ENCODE measurements around the gene CTH. TPM values are rescaled to one million over a fixed set of nuclear protein-coding genes. Genes with fewer than 3 reads are reported as not detected.
"Not testable (repeated sequence)": the region's sequence is repeated elsewhere in the genome, so short reads cannot be mapped to it uniquely, and the experiment has no call there.

CTH gene
- polyA plus RNA-seq, 2 of the 4 experiments (the other 2 are of a cell fraction): 3.7 to 6.8 TPM

DNA sequence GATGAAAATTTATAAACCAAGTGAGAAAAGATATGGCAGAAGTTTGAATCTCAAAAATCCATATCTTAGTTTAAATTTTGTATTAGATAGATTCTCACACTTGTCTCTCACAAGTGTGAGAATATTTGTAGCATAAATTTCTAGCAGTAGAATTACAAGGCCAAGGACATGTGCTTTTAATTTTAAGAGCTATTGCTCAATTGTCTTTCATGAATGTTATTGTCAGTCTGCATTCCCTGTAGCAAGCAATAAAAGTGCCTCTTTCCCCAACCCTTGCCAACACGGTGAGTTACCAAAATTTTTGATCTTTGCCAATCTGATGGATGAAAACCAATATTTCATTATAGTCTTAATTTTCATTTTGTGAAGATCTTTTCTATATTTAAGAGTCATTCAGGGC, 64.0 kb downstream of the CTH start:
- no peaks in the 10 kb centered on the region for H3K9me3 ChIP-seq
- TF ChIP-seq, protein P1, sequence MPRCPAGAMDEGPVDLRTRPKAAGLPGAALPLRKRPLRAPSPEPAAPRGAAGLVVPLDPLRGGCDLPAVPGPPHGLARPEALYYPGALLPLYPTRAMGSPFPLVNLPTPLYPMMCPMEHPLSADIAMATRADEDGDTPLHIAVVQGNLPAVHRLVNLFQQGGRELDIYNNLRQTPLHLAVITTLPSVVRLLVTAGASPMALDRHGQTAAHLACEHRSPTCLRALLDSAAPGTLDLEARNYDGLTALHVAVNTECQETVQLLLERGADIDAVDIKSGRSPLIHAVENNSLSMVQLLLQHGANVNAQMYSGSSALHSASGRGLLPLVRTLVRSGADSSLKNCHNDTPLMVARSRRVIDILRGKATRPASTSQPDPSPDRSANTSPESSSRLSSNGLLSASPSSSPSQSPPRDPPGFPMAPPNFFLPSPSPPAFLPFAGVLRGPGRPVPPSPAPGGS (IDR thresholded peaks at IDR 0.05): no peak
- TF ChIP-seq, protein P2, sequence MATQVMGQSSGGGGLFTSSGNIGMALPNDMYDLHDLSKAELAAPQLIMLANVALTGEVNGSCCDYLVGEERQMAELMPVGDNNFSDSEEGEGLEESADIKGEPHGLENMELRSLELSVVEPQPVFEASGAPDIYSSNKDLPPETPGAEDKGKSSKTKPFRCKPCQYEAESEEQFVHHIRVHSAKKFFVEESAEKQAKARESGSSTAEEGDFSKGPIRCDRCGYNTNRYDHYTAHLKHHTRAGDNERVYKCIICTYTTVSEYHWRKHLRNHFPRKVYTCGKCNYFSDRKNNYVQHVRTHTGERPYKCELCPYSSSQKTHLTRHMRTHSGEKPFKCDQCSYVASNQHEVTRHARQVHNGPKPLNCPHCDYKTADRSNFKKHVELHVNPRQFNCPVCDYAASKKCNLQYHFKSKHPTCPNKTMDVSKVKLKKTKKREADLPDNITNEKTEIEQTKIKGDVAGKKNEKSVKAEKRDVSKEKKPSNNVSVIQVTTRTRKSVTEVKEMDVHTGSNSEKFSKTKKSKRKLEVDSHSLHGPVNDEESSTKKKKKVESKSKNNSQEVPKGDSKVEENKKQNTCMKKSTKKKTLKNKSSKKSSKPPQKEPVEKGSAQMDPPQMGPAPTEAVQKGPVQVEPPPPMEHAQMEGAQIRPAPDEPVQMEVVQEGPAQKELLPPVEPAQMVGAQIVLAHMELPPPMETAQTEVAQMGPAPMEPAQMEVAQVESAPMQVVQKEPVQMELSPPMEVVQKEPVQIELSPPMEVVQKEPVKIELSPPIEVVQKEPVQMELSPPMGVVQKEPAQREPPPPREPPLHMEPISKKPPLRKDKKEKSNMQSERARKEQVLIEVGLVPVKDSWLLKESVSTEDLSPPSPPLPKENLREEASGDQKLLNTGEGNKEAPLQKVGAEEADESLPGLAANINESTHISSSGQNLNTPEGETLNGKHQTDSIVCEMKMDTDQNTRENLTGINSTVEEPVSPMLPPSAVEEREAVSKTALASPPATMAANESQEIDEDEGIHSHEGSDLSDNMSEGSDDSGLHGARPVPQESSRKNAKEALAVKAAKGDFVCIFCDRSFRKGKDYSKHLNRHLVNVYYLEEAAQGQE (IDR thresholded peaks at IDR 0.05): no peak
- no peak for TF ChIP-seq FOSB (CRISPR knock-in tag; IDR thresholded peaks at IDR 0.05)
- no peak for TF ChIP-seq ZNF302 (CRISPR knock-in tag; IDR thresholded peaks at IDR 0.05)
- TF ChIP-seq ZFP36 (IDR thresholded peaks at IDR 0.05; ENCODE audit: borderline replicate concordance, partially characterized antibody): no peak
- TF ChIP-seq JUN (IDR thresholded peaks at IDR 0.05): no peak
- no peak for TF ChIP-seq PHF8 (IDR thresholded peaks at IDR 0.05; ENCODE audit: borderline replicate concordance, low read depth)
- TF ChIP-seq RFX5 (IDR thresholded peaks at IDR 0.05): no peak
- 56% methylated on average over 1 of the region's 1 CpG for WGBS (ENCODE audit: missing lambda C conversion rate)
- ChIA-PET CTCF (interaction anchor here (0.6 to 1.8 kb wide), 2 partner anchors 18 to 156 kb away, joined by 4 to 5 read pairs; no protein-coding TSS in a partner anchor), POLR2A (no interaction called here)
- no peak overlapping the region for H3K4me3 ChIP-seq
- H3K4me2 ChIP-seq: no peak overlapping the region
- no peak overlapping the region for H3K27ac ChIP-seq
- no peaks in the 10 kb centered on the region for H3K4me1 ChIP-seq
- ATAC-seq (no peak), FAIRE-seq (no peak), DNase-seq (ENCODE audit: low read depth in 1 of 2, low spot score in 1 of 2) (no peak)

DNA sequence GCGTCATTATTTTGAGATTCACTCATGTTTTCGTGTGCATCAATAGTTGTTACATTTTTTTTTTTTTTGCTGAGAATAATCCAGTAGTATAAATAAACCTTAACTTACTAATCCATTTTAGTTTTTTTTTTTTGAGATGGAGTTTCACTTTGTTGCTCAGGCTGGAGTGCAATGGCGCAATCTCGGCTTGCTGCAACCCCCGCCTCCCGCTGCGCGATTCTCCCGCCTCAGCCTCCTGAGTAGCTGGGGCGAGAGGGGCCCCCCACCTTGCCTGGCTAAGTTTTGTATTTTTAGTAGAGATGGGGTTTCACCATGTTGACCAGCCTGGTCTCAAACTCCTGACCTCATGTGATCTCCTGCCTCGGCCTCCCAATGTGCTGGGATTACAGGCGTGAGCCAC, 66.0 kb downstream of the CTH start:
- Histone ChIP-seq H3K4me1 (no peaks in the 10 kb centered on the region), H3K4me3 (no peak overlapping the region), H3K4me2 (no peak overlapping the region), H3K27ac (no peak overlapping the region), H3K9me3 (no peaks in the 10 kb centered on the region)
- ChIA-PET CTCF (no interaction called here), POLR2A (no interaction called here)
- ATAC-seq: no peak
- DNase-seq (ENCODE audit: low read depth in 1 of 2, low spot score in 1 of 2): no peak
- TF ChIP-seq PHF8 (IDR thresholded peaks at IDR 0.05; ENCODE audit: borderline replicate concordance, low read depth): no peak
- no peak for TF ChIP-seq EHMT2 (IDR thresholded peaks at IDR 0.05; ENCODE audit: low read depth)
- TF ChIP-seq MAZ (IDR thresholded peaks at IDR 0.05; ENCODE audit: borderline replicate concordance, low read depth, low read length): no peak
- FAIRE-seq: no peak
- 81% methylated on average over 12 of the region's 12 CpGs for WGBS (ENCODE audit: missing lambda C conversion rate)

DNA sequence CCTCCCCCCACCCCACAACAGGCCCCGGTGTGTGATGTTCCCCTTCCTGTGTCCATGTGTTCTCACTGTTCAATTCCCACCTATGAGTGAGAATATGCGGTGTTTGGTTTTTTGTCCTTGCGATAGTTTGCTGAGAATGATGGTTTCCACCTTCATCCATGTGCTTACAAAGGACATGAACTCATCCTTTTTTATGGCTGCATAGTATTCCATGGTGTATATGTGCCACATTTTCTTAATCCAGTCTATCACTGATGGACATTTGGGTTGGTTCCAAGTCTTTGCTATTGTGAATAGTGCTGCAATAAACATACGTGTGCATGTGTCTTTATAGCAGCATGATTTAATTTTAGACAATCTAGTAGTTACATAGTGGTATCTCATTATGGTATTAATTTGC, 66.8 kb downstream of the CTH start:
- POLR2A ChIA-PET, CTCF ChIA-PET: not testable (repeated sequence)

DNA sequence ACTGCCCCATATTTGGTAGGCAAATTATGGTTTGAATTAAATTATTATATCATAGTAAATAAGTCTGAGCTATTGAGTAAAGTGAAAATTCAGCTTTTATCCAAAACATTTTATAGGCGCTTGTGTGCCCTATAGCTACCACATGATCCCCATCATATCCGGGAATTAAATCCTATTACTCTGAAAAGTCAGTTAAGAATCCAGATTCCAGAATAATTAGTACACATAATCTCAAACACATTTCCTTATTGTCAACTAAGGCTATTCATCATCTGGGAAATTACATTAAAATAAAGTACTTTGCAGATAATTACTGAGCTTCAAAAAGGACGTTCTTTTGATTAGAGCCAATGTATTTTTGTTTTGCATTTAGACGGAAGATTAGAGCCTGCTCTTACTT, 72.3 kb downstream of the CTH start:
- Histone ChIP-seq H3K27ac (no peak overlapping the region), H3K4me2 (no peak overlapping the region), H3K4me3 (no peak overlapping the region), H3K9me3 (no peaks in the 10 kb centered on the region), H3K4me1 (no peaks in the 10 kb centered on the region)
- ChIA-PET CTCF (no interaction called here), POLR2A (no interaction called here)
- TF ChIP-seq, protein P3, sequence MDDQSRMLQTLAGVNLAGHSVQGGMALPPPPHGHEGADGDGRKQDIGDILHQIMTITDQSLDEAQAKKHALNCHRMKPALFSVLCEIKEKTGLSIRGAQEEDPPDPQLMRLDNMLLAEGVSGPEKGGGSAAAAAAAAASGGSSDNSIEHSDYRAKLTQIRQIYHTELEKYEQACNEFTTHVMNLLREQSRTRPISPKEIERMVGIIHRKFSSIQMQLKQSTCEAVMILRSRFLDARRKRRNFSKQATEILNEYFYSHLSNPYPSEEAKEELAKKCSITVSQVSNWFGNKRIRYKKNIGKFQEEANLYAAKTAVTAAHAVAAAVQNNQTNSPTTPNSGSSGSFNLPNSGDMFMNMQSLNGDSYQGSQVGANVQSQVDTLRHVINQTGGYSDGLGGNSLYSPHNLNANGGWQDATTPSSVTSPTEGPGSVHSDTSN (IDR thresholded peaks at IDR 0.05): no peak
- no peak for TF ChIP-seq ZNF302 (CRISPR knock-in tag; IDR thresholded peaks at IDR 0.05)
- TF ChIP-seq, protein P2 (IDR thresholded peaks at IDR 0.05): no peak
- TF ChIP-seq HOXB5 (CRISPR knock-in tag; IDR thresholded peaks at IDR 0.05): no peak
- TF ChIP-seq HOXA7 (CRISPR knock-in tag; IDR thresholded peaks at IDR 0.05): no peak
- TF ChIP-seq EP300 (IDR thresholded peaks at IDR 0.05): no peak
- WGBS (ENCODE audit: missing lambda C conversion rate): 71% methylated on average over 4 of the region's 4 CpGs
- FAIRE-seq: no peak
- no peak for ATAC-seq
- no peak for DNase-seq (ENCODE audit: low read depth in 1 of 2, low spot score in 1 of 2)

More for the DNA sequence above, 66.8 kb downstream of the CTH start:
- H3K4me2 ChIP-seq; H3K4me1 ChIP-seq; ATAC-seq; H3K27ac ChIP-seq; FAIRE-seq; H3K4me3 ChIP-seq; H3K9me3 ChIP-seq; DNase-seq (ENCODE audit: low read depth in 1 of 2, low spot score in 1 of 2): not testable (repeated sequence)
- 70% methylated on average over 3 of the region's 4 CpGs for WGBS (ENCODE audit: missing lambda C conversion rate)
